Ramos (cell line): ENCODE data around the gene RFXANK.
"Not testable (repeated sequence)": the region's sequence is repeated elsewhere in the genome, so short reads cannot be mapped to it uniquely, and the experiment has no call there.

Experiments used
- in situ Hi-C: fragments of 300-500 bp; cut with MboI; formaldehyde crosslinking; loops from one replicate; pipeline ENCODE4 v1.14.3; 2022; ENCODE audit warnings: low sequenced_read_pairs; ENCODE audit not compliant: unreplicated experiment

Gene RFXANK

GRCh38 chr19:19169236-19170052 lies 22.6 kb upstream of the RFXANK start:
- in situ Hi-C loops, result no loop called here

GRCh38 chr19:19170053-19170872 lies 21.8 kb upstream of the RFXANK start, which contains the start of gene MEF2B:
TSS of gene MEF2B (minus strand) at chr19:19170263. CDS start at chr19:19150735, 19,528 bp downstream.
- in situ Hi-C loops, result no loop called here

- in situ Hi-C loops, result no loop called here
Observed at GRCh38 chr19:19170873-19171672, 21.0 kb upstream of the RFXANK start.

GRCh38 chr19:19171821-19172532 lies 20.1 kb upstream of the RFXANK start:
- in situ Hi-C loops, result no loop called here

- in situ Hi-C loops, result not testable (repeated sequence)
Observed at GRCh38 chr19:19173243-19173642, 18.8 kb upstream of the RFXANK start.

- in situ Hi-C loops, result no loop called here
Observed at GRCh38 chr19:19176950-19177349, 15.1 kb upstream of the RFXANK start.

- in situ Hi-C loops, result loop anchor here (10.0 kb wide), 1 partner anchor 315 kb away; no protein-coding TSS in a partner anchor
Observed at GRCh38 chr19:19179548-19180441, 12.3 kb upstream of the RFXANK start.

GRCh38 chr19:19181488-19181998 lies 10.5 kb upstream of the RFXANK start:
- in situ Hi-C loops, result loop anchor here (10.0 kb wide), 1 partner anchor 313 kb away; no protein-coding TSS in a partner anchor

- in situ Hi-C loops, result loop anchor here (10.0 kb wide), 1 partner anchor 309 kb away; no protein-coding TSS in a partner anchor
Observed at GRCh38 chr19:19185853-19186740, 6.0 kb upstream of the RFXANK start.

GRCh38 chr19:19186742-19187141 lies 5.3 kb upstream of the RFXANK start:
- in situ Hi-C loops, result loop anchor here (10.0 kb wide), 1 partner anchor 308 kb away; no protein-coding TSS in a partner anchor

- in situ Hi-C loops, result no loop called here
Observed at GRCh38 chr19:19191768-19192077, 335 bp upstream of the RFXANK start.

- in situ Hi-C loops, result no loop called here
Observed at GRCh38 chr19:19192910-19193423, 909 bp downstream of the RFXANK start.

GRCh38 chr19:19193926-19194325 lies 1.9 kb downstream of the RFXANK start:
- in situ Hi-C loops, result no loop called here

GRCh38 chr19:19201697-19202630 lies 9.9 kb downstream of the RFXANK start:
- in situ Hi-C loops, result no loop called here

GRCh38 chr19:19202707-19203011 lies 10.6 kb downstream of the RFXANK start:
- in situ Hi-C loops, result no loop called here
